Neural crest cell (in vitro differentiated cells): Measurements from ENCODE around the gene NRXN3. TPM values are rescaled to one million over a fixed set of nuclear protein-coding genes. Genes with fewer than 3 reads are reported as not detected.

Source experiments
- DNase-seq: peaks from one replicate; pipeline ENCODE4 v3.0.0; 2021; ENCODE audit warnings: low read depth, mixed read lengths, low spot score
- H3K27ac Mint-ChIP-seq: one replicate; pipeline ENCODE4 v1.8.0; 2021; ENCODE audit warnings: mild to moderate bottlenecking, mixed read lengths; ENCODE audit not compliant: unreplicated experiment
- H3K27me3 Mint-ChIP-seq: 2 replicates; pipeline ENCODE4 v1.8.0; 2021; ENCODE audit warnings: low read depth, mild to moderate bottlenecking, mixed read lengths
- H3K36me3 Mint-ChIP-seq: 2 replicates; pipeline ENCODE4 v1.8.0; 2021; ENCODE audit warnings: low read depth, mild to moderate bottlenecking, mixed read lengths
- H3K4me1 Mint-ChIP-seq: 2 replicates; pipeline ENCODE4 v1.8.0; 2021; ENCODE audit warnings: mixed read lengths
- H3K4me3 Mint-ChIP-seq: one replicate; pipeline ENCODE4 v1.8.0; 2021; ENCODE audit warnings: mild to moderate bottlenecking, mixed read lengths
- H3K9me3 Mint-ChIP-seq: 2 replicates; pipeline ENCODE4 v1.8.0; 2021; ENCODE audit warnings: mixed read lengths
- CTCF ChIP-seq: fragments of 200-600 bp; sonication (generic); conservative IDR thresholded peaks from 2 replicates; pipeline ENCODE4 v1.5.0; 2021; ENCODE audit warnings: antibody characterized with exemption, mild to moderate bottlenecking
- total RNA-seq: library from RNA; stranded (reverse); gene quantifications from 2 replicates; pipeline ENCODE4 v1.2.1, GENCODE V29; 2021

NRXN3 gene
- total RNA-seq, 1 donor from 2014 or later, result 2.5 TPM

- no peaks in the 10 kb centered on the region for H3K36me3 Mint-ChIP-seq
- no peak overlapping the region for H3K4me3 Mint-ChIP-seq
- no peak for TF ChIP-seq CTCF
- no peaks in the 10 kb centered on the region for H3K27me3 Mint-ChIP-seq
- no peak overlapping the region for H3K27ac Mint-ChIP-seq
- peaks cover 6% of the 10 kb centered on the region for H3K9me3 Mint-ChIP-seq
- H3K4me1 Mint-ChIP-seq, result peaks cover 22% of the 10 kb centered on the region
- DNase-seq, result no peak
Observed at GRCh38 chr14:79562185-79562584, 1392.0 kb downstream of the NRXN3 start.

- DNase-seq, result no peak
- no peak for TF ChIP-seq CTCF
- no peak overlapping the region for H3K4me3 Mint-ChIP-seq
- no peaks in the 10 kb centered on the region for H3K36me3 Mint-ChIP-seq
- no peak overlapping the region for H3K27ac Mint-ChIP-seq
- peaks cover 35% of the 10 kb centered on the region for H3K4me1 Mint-ChIP-seq
- H3K27me3 Mint-ChIP-seq, result no peaks in the 10 kb centered on the region
- H3K9me3 Mint-ChIP-seq, result no peaks in the 10 kb centered on the region
Observed at GRCh38 chr14:79564371-79564770, 1394.2 kb downstream of the NRXN3 start.

DNA sequence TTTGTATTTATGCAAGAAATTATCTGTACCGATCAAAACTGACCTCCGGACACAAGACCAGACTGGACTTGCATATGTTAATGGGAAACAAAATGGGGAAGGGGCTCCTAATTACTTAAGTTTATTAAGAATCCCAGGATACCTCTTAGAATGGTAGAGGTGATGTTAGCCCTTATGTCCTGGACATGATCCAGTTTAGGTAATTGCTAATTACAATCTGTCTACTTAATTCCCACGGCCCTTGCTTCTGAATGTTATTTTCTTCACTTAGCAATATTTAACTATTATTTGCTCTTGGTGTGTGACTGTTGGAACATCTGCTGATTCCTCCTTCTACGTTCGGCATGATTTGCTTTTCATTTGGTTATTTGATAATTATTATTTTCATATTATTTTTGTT, 1397.1 kb downstream of the NRXN3 start:
- Mint-ChIP-seq H3K4me1 (peaks cover 33% of the 10 kb centered on the region), H3K4me3 (no peak overlapping the region), H3K36me3 (no peaks in the 10 kb centered on the region), H3K27ac (no peak overlapping the region), H3K27me3 (no peaks in the 10 kb centered on the region), H3K9me3 (no peaks in the 10 kb centered on the region)
- DNase-seq, result no peak
- no peak for TF ChIP-seq CTCF

DNA sequence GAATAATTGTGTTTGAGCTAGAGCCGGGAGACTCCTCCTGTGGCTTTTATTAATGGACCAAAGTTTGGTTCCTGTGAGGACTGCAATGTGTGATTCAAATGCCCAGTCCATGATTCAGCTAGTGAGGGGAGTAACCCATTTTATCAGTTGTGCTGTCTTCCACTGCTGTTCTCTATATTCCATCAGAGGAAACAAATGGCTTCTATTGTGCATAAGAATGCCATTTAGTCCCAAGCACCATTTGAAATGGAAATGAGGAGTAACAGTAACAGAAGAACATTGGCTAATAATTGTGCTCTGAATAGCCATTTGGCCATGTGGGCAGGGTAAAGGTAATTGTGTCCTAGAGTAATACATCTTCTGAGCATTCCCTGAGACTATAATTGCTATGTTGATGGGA, 1398.4 kb downstream of the NRXN3 start:
- no peak for DNase-seq
- peaks cover 32% of the 10 kb centered on the region for H3K4me1 Mint-ChIP-seq
- no peaks in the 10 kb centered on the region for H3K36me3 Mint-ChIP-seq
- TF ChIP-seq CTCF, result no peak
- no peaks in the 10 kb centered on the region for H3K27me3 Mint-ChIP-seq
- H3K4me3 Mint-ChIP-seq, result no peak overlapping the region
- H3K9me3 Mint-ChIP-seq, result no peaks in the 10 kb centered on the region
- no peak overlapping the region for H3K27ac Mint-ChIP-seq

DNA sequence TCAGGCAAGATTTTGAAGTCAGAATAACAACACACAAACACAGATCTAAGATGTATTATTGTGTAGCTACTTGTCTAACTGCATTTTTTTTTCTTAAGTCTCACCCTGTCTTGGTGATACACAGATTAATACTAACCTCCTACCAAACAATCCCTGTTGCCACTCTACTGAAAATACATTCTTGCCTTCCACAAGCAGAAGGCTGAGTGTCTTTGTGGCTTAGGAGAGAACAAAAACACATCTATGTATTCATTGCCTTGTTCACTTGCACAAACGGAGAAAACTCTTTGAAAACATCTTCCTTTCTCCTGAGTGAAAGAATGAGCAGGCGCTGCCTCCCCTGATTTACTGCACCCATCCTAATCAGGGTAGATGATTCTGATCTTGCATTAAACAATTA, 1398.9 kb downstream of the NRXN3 start:
- Mint-ChIP-seq H3K4me3 (no peak overlapping the region), H3K27ac (peak overlapping the region; percentile 39), H3K36me3 (no peaks in the 10 kb centered on the region), H3K27me3 (no peaks in the 10 kb centered on the region), H3K9me3 (no peaks in the 10 kb centered on the region), H3K4me1 (peaks cover 32% of the 10 kb centered on the region)
- DNase-seq, result no peak
- TF ChIP-seq CTCF, result no peak

- Mint-ChIP-seq H3K4me3 (peak overlapping the region; percentile 20), H3K9me3 (no peaks in the 10 kb centered on the region), H3K4me1 (peaks cover 38% of the 10 kb centered on the region)
Observed at GRCh38 chr14:79570648-79571047, 1400.5 kb downstream of the NRXN3 start.

More at GRCh38 chr14:79570648-79571047, 1400.5 kb downstream of the NRXN3 start:
- H3K27ac Mint-ChIP-seq, result no peak overlapping the region
- no peaks in the 10 kb centered on the region for H3K27me3 Mint-ChIP-seq
- DNase-seq, result no peak
- H3K36me3 Mint-ChIP-seq, result no peaks in the 10 kb centered on the region
- TF ChIP-seq CTCF, result no peak
